HG03442 (cell line): ENCODE data around the gene SNX9.
"Not testable (repeated sequence)": the region's sequence is repeated elsewhere in the genome, so short reads cannot be mapped to it uniquely, and the experiment has no call there.

ENCODE experiments used
- ATAC-seq: cut with Tn5 transposase; IDR thresholded peaks from one replicate; pipeline ENCODE4 v1.9.1; 2021; ENCODE audit warnings: mild to moderate bottlenecking, moderate library complexity; ENCODE audit not compliant: unreplicated experiment

Gene SNX9

DNA sequence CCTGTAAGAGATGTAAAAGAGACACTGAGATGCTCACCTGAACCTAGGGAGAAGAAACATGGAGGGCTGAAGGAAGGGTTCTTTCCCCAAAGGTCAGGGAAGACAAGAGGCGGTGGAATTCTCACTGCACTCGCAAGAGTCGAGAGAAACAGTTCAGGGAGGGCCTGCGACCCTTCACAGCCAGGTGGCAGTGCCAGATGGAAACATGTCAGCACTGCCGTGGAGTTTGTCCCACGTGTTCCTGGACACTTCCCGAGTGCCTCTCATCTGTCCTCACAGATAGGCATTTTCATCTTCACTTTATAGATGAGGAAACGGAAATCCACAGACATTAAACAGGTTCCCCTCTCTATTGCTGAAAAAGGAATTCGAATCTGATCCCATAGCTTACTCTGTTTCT is 88.2 kb downstream of the SNX9 start:
- ATAC-seq, result no peak

DNA sequence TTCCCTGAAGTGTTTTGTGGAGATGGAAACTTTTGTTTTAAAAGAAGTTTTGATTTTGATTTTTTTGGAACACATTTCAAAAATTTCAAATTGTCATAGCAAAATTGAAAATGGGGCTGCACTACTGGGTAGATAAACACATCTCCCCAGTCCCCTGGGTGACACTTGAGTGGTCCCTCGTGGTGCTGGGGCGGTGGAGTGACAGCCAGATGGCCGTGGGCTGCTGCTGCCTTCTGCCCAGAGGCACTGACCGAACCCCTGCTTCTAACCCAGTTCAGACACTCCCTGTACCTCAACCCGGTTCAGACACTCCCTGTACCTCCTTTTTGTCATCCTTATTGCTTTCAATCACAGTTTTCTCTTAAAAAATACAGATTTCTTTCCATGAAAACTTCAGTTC is 88.7 kb downstream of the SNX9 start:
- no peak for ATAC-seq

DNA sequence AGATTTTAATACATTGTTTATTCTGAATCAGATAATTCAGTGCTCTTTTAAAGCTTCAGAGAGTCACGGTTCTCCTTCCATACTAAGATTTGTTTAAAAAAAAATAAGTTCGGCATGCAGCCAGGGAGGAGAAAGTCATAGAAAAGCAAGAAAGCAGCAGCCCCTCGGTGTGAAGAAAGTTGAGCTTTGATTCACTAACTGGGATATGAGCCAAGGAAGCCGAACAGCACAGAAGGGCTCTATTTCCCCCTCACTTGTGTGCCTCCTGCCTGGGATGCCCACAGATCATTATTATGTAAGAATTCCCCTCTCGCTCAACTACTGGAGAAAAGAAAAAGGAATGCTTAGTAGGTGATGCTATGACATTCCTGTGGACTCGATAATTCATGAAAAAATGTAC is 89.3 kb downstream of the SNX9 start:
- ATAC-seq, result no peak

DNA sequence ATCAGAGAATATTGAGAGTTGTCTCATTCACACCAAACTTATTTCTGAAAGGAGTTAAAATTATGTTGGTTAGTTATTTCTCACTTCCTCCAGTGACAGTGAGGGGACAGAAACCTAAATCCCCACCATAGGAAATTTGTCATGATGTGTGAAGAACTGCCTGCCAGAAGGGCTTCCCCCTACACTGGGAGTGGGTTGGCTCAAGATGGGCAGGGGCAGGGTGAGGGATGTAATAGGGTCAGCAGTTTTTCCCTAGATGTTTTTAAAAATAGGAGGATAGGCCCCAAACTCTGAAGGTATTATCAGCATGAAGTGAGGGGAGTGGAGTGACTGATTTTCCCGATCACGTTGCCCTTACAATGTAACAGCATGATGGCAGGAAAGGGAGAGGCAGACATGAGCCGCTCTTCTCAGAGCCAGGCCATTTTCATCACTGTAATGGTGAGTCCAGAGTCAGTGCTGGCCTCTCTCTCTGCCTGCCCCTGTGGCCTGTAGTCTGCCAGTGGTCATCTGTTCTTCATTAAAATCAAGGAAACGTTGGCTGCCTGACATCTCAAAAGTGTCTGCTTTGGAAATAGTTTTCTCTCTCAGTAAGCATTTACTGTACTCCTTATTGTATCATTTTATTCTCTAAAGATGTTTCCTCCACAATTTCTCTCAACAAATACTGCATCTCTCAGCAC is 98.8 kb downstream of the SNX9 start:
- ATAC-seq, result no peak

DNA sequence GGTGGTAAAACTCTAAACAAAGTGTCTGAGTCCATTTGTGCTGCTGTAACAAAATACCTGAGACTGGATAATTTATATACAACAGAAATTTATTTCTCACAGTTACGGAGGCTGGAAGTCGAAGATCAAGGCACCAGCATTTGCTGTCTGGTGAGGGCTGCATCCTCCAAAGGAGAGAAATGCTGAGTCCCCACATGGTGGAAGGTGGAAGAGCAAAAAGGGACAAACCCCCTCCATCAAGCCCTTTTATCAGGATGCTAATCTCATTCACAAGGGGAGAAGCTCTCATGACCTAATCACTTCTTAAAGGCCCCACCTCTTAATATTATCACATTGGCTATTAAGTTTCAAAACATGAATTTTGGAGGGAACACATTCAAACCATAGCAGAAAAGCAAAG is 102.7 kb downstream of the SNX9 start:
- no peak for ATAC-seq

DNA sequence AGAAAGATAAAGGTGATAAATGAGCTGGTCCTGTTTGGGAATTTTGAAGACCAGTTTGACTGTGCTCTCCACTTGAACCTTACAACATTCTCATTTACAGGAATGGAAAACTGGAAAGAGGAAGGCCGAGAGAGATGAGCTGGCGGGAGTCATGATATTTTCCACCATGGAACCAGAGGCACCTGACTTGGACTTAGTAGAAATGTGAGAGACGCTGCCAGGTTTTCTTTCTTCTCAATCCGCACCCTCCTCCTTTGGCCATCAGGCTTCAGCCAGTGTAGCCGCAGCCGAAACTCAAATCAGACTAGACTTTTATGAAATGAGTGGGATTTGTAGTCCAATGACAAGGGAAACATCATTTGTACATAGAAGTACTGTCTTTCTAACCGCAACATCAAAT is 104.0 kb downstream of the SNX9 start:
- ATAC-seq, result no peak

DNA sequence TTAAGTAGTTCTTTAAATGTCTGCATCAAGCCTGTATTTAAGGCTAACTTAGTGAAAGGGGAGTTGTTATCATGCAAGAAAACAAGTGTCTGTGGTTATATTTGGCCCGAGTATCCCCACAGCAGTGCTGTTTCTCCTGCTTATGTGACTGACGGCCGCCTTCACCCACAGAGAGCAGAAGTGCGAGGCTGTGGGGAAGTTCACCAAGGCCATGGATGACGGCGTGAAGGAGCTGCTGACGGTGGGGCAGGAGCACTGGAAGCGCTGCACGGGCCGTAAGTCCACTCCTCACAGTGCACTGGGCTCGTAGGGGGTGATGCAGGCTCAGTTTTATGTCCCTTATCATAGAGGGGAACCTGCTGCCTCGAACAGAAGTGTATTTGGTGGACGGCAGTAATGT is 105.4 kb downstream of the SNX9 start:
- ATAC-seq, result no peak

DNA sequence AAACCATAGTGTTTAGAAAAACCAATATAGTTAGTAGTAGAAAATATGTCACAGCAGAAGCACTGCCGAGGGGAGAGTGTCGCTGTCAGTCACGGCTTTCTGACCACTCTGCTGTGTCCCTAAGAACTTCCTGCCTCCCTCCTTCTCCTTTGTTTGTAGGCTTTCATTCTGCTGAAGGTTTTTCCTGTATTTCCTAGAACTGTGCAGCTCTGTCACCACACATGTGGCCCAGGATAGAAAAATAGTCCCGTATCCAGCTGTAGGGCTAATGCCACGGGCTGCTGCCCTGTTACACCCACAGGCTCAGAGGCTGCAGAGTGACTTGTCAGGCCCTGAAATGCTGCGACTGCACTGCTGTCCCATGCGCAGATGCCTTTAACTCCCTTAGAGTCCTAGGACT is 106.0 kb downstream of the SNX9 start:
- ATAC-seq, result no peak

DNA sequence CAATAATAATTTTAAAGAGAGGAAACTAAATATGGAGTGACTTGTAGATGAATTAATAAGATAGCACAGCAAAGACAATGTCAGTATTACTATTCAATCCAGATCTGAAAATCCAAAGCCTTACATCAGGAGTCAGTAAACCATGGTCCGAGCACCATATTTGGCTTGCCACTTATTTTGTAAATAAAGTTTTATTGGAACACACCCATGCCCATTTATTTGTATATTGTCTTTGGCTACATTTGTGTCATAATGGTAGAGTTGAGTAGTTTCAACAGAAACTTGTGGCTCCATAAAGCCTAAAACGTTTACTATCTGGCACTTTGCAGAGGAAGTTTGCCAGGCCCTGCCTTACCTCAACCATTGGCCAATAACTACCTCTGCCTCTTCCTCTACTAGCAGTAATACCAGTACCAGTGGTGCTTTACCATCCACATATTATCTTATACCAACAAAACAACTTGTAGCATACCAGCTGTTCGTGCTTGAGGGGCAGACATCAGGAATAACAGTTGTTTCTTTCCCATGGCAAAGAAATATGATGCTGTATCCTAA is 106.8 kb downstream of the SNX9 start:
- no peak for ATAC-seq

DNA sequence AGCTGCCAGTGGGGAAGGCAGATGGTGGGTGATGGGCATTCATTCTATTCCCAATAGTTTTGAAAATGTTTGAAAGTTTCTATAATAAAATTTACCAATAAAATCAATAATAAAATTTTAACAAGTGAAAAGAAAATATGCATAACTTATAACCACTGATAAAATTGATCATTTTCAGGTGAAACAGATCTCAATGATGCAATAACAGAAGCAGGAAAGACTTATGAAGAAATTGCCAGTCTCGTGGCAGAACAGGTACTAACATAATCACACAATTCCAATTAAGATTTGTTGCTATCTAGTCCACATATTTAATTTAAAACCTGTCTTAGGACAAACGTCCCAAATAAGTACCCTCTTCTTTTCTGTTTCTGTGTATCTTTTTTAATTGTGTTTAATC is 112.7 kb downstream of the SNX9 start:
- ATAC-seq, result no peak

DNA sequence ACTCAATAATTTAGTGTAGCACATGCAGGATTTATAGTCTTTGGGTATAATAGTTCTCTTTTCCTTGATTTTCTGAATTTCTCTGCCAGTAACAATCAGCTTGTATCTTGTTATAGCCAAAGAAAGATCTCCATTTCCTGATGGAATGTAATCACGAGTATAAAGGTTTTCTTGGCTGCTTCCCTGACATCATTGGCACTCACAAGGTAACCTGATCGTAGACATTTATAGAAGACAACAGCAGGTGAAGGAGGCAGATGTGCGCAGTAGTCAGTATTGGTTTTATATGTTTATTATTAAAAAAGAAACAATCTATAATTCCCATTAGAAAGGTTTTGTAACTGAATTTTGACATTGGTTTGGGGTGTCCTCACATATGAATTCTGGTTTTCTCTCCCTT is 114.3 kb downstream of the SNX9 start:
- no peak for ATAC-seq

DNA sequence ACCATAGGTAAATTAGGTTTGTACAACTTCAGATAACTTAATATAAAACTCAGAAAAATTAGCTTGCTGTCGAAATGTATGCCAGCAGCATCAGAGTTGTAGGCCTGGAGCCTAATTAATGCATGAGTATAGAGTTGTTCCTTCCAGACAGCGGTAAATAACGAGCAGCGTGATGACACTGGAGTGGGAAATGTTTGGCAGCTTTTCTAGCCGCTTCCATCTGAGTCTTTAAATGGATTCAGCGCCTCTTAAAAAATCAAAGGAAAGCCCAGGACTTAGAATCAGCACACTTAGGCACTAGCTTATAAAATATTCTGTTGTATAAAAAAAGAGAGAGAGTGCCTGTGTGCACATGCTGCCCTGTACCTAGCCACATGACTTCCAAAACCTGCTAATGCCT is 114.9 kb downstream of the SNX9 start:
- ATAC-seq, result no peak

DNA sequence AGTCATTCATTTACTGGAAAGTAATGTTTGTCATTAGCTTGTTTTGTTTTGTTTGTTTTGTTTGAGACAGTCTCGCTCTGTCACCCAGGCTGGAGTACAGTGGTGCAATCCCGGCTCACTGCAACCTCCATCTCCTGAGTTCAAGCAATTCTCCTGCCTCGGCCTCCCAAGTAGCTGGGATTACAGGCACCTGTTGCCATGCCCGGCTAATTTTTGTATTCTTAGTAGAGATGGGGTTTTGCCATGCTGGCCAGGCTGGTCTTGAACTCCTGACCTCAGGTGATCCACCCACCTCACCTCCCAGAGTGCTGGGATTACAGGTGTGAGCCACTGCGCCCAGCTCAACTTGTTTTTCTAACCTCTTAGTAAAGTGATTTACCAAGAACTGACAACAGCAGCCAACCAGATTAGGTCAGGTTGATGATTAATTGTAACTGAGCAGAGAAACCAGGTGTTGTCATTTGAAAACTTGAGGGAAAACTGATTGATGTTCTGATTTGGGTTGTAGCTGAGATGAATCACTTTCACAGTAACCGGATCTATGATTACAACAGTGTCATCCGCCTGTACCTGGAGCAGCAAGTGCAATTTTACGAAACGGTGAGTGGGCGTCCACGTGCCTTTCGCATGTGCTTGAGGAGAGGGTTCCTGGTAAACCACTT is 117.5 kb downstream of the SNX9 start:
- ATAC-seq, result not testable (repeated sequence)

DNA sequence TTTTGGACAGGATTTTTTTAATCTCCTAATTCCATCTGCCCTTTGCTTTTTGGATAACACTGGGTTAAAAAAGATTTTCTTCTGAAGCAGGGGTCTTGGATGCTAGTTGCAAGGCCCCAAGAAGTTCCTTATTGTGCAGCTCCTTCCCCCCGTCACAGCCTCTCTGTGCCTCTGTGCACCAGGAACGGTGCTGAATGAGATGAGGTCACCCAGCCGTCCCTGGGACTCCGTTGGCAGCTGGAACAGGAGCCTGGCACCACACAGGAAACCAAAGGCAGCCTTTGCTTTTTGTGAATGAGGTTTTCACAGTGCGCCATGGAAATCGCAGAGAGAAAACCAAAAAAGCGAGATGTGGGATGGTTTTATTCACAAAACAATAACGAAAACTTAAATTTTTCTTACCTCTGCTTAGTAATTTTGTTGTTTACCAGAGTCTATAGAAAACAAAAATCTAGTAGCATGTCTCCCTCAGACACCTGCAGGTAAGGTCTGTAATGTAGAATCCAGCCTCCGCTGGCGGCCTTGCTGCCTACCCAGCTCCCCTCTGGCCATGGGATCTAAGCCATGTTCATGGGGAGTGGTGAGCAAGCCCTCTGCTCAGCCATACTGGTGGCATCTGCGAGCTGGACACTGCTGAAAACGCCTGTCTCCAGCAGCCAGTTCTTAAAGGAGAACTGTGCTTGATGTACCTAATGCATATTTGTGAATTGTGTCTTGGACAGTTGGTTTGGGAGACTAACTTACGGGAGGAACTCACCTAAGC is 118.2 kb downstream of the SNX9 start:
- no peak for ATAC-seq

DNA sequence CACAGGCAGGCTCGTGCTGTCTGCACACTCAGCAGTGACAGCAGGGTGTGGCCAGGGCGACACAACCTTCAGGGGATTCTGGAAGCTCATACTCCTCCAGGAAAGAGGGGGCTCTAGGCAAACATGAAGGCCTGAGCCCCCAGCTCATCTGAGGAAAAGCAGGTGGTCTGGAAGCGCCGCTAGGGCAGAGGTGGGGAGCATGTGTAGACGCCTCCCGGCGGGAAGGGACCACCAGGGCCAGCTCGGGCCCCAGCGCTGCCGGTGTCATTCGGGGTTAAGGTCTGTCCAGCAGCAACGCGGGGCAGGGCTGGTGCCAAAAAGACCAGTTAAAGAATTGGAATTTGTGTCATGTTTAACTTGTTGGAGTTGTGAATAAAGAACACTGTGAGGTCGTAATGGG is 119.3 kb downstream of the SNX9 start:
- ATAC-seq, result no peak

DNA sequence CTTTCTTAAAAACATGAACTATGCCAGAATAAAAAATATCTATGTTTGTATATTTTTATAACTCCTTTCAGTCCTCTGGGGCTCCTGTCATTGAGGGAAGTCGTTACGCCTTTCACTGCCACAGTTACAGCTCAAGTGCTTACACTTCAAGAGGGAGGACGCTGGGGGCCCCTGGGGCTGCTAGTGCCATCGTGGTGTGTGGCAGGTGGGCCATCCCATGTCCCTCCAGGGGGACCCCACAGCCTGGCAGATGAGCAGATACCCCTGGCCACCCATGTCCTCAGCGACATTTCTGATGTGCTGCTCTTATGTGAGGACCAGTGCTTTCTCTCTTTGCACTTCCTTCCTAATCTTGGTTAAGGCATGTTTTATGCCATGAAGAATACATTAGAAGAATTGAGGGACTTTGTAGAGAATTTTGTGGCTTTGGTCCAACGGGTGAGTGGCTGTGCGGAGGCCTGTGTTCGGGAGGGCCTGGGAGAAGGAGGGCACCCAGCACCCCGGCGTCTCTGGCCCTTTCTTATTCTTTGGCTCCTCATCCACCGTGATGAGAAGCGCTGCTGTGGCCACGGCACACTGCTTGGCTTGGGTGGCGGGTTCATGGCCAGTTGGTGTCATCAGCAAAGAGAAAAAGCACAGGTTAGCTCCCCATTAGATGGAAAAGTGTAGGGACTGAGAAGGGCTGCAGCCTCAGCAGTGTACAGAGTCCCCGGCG is 120.4 kb downstream of the SNX9 start:
- ATAC-seq, result no peak

DNA sequence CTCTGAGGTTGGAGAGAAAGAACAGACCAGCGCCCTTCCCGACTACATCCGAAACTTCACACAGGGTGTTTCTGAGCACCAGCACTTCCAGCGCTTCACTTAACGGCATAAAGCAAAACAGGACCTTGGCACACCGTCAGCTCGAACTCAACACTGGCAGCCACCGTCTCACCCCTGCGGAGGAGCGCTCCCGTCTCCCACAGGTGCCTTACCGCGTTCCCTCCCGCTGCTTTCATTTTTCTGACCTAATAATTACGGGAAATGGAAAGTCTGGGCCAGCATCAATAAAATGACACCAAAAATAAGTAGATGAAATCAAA is 120.9 kb downstream of the SNX9 start:
- no peak for ATAC-seq

DNA sequence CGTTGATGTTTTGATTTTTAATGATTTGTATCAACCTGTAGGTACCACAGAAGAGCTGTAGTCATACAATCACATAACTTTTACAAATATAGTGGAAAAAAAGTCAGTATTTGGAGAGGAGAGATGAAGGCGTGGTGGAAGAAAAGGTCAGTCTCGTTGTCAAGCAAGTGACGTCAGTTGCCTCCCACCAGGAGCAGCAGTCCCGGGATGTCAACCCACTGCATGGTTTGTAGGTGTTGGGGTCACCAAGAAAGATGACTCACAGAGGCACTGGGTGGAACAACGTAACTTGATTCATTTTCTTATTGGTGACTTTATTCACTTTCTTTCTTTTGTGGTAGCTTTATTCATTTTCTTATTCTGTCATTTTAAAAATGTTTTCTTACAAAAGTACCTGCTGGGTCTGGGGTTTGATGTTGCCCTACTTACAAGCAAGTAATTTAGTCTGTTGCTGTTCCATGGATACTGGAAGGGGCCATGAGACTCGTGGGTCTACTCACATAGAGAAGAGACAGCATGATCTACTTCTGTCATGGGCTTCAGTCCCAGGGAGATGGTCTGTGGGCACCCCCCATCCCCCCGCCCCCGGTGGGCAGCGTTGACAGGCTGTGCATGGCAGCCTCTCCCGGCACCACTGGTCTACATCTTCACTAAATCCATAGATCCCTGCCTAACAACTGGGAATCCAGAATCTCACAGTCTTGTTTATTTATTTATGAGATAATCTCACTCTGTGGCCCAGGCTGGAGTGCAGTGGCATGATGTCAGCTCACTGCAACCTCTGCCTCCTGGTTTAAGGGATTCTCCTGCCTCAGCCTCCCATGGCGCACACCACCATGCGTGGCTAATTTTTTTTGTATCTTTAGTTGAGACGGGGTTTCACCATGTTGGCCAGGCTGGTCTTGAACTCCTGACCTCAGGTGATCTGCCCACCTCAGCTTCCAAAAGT is 122.2 kb downstream of the SNX9 start:
- no peak for ATAC-seq

DNA sequence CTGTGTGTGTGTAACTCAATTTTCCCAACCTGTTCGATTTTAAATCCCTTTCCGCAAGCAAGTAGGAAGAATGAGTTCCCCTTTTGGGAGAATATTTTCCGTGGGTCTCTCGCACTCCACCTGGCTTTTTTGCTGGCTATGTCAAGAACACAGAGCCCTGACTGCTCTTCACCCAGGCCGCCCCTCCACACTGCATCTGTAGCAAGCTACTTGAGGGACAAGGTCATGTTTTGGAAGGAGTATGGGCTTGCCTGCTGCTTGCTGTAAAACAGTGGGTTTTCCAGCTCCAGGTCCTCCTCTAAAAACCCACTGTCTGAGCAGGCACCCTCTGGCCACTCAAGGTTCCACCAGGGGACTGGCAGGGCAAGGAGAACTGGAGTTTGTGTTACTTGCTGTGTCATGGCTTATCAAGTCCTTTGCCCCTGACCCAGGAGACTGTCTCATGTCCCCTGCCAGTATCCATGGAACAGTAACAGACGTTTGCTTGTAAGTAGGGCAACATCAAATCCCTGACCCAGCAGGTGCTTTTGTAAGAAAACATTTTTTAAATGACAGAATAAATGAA is 123.1 kb downstream of the SNX9 start:
- no peak for ATAC-seq
